Neutrophil (primary cell): Measurements from ENCODE around the gene GGACT.

Experiments used
- H3K27ac ChIP-seq: fragments of 200-600 bp; sonication (generic); 2 replicates; pipeline ENCODE4 v1.5.1; 2016; ENCODE audit warnings: mild to moderate bottlenecking, moderate library complexity
- H3K27me3 ChIP-seq: fragments of 200-600 bp; sonication (generic); 2 replicates; pipeline ENCODE4 v1.6.0; 2016; ENCODE audit warnings: mild to moderate bottlenecking
- H3K36me3 ChIP-seq: fragments of 200-600 bp; sonication (generic); 2 replicates; pipeline ENCODE4 v1.5.1; 2017
- H3K4me1 ChIP-seq, 2 experiments: fragments of 200-600 bp in 1 of 2; sonication (generic) in 1 of 2; 1 replicate in 1 of 2; 2 replicates in 1 of 2; pipeline versions ENCODE4 v1.5.1 to v1.6.1; 2013 to 2016; ENCODE audit warnings: low read depth in 1 of 2, low read length in 1 of 2, mild to moderate bottlenecking in 1 of 2, moderate library complexity in 1 of 2; ENCODE audit not compliant: control insufficient read depth in 1 of 2, insufficient read depth in 1 of 2
- H3K4me3 ChIP-seq, 2 experiments: fragments of 200-600 bp in 1 of 2; sonication (generic) in 1 of 2; 1 replicate in 1 of 2; 2 replicates in 1 of 2; pipeline ENCODE4 v1.5.1; 2013 to 2016; ENCODE audit warnings: low read depth in 1 of 2, low read length in 1 of 2, mild to moderate bottlenecking in 1 of 2, moderate library complexity in 1 of 2
- H3K9me3 ChIP-seq: fragments of 200-600 bp; sonication (generic); 2 replicates; pipeline ENCODE4 v1.5.1; 2016
- CTCF ChIP-seq: fragments of 200-600 bp; sonication (generic); IDR thresholded peaks from 2 replicates; pipeline ENCODE4 v1.5.1; 2016; ENCODE audit warnings: antibody characterized with exemption

The GGACT gene

GRCh38 chr13:100491164-100491842 is 97.3 kb downstream of the GGACT start:
- Histone ChIP-seq H3K36me3 (no peaks in the 10 kb centered on the region), H3K4me1 (peaks cover 61 to 66% of the 10 kb centered on the region in 2 experiments), H3K4me3 (peak overlapping the region; percentile 2 to 27), H3K27me3 (no peaks in the 10 kb centered on the region), H3K9me3 (no peaks in the 10 kb centered on the region), H3K27ac (peak overlapping the region; percentile 86)
- no peak for TF ChIP-seq CTCF

DNA sequence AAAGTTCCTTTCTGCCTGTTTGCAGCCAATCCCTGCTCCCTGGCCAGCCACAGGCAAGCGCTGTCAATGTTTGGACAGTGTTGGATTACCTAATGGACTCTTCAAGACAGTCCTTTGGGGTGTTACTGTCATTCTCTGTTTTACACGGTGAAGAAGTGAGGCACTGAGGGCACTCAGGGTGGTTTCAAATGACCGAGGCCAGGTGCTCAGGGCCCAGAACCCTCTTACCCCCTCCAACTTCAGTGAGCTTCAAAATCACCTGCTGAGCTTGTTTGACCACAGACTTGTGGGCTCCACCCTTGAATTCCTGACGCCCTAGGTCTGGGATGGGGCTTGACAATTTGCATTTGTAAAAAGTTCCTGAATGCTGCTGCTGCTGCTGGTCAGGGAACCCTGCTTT is 97.9 kb downstream of the GGACT start:
- Histone ChIP-seq H3K27me3 (no peaks in the 10 kb centered on the region), H3K36me3 (no peaks in the 10 kb centered on the region), H3K4me3 (peak overlapping the region; percentile 2 to 27), H3K9me3 (no peaks in the 10 kb centered on the region), H3K4me1 (peaks cover 61 to 64% of the 10 kb centered on the region in 2 experiments), H3K27ac (peak overlapping the region; percentile 86)
- TF ChIP-seq CTCF, result no peak

DNA sequence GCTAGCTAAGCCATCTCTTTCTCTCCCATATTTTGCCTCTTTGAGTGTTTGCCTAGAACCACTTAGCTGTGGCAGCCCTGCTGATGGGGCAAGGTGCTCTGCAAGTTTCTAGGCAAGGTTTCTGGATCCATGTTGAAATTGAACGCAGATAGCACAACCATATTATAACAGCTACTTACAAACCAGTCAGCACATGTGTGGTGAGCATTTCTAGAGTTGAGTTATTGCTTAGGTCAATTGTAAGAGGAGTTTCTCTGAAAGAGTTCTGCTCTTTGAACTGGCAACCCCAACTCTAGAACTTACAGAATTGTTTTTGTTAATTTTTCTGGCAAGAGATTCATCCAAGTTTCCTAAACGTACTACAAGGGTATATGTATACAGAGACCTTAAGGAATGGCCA is 103.3 kb downstream of the GGACT start:
- no peaks in the 10 kb centered on the region for H3K27me3 ChIP-seq
- no peaks in the 10 kb centered on the region for H3K36me3 ChIP-seq
- peaks cover 11 to 21% of the 10 kb centered on the region in 2 experiments for H3K4me1 ChIP-seq
- H3K4me3 ChIP-seq, result no peak overlapping the region
- no peak overlapping the region for H3K27ac ChIP-seq
- H3K9me3 ChIP-seq, result no peaks in the 10 kb centered on the region
- TF ChIP-seq CTCF, result no peak

DNA sequence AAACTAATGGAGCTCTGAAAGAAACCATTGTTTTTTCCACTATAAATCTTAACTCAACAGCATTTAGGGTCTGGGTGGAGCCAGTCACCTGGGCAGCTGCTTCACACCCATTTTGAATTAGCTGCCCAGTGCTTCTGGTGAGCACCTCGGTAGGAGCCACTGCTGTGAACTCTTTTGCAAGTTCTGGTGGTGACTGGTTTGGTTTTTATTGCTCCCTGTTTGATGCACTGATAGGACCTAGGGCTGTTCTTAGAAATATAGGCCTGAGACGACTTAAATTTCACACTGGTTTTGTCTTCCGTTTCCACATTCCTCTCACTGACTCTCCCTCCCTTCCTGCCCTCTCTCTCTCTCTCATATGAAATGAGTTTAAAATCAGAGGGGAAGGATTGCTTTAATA is 103.9 kb downstream of the GGACT start:
- TF ChIP-seq CTCF, result no peak
- H3K9me3 ChIP-seq, result no peaks in the 10 kb centered on the region
- H3K36me3 ChIP-seq, result no peaks in the 10 kb centered on the region

DNA sequence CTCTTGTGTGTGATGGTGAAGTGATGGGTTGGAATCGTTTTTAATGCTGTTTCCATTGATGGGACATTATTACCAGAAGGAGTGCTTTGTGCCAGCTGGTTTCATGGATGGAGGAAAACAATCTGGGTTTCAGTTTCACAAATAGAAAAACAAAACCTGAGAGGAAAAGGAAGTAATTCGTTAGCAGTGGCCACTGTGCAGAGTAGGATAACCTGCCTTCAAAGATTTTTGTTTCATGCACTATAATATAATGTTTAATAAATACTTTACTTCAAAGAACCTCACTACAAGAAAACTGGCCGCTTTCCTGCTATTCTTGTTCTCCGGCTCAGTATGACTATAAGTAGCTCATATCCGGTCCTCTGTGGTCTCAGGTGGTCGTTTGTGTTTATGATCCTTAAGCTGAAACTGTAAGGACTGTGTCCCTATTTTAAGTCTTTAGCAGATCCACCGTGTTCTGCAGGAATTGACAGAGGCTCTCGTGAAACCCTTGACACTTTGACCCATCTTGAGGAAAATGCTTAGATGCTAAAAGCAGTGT is 104.7 kb downstream of the GGACT start:
- Histone ChIP-seq H3K27ac (peak overlapping the region; percentile 11), H3K9me3 (no peaks in the 10 kb centered on the region), H3K4me3 (no peak overlapping the region), H3K36me3 (no peaks in the 10 kb centered on the region), H3K4me1 (peaks cover 0 to 9% of the 10 kb centered on the region in 2 experiments), H3K27me3 (no peaks in the 10 kb centered on the region)
- no peak for TF ChIP-seq CTCF

More for the DNA sequence above, 103.9 kb downstream of the GGACT start:
- Histone ChIP-seq H3K27me3 (no peaks in the 10 kb centered on the region), H3K4me1 (peaks cover 6 to 15% of the 10 kb centered on the region in 2 experiments), H3K4me3 (no peak overlapping the region), H3K27ac (no peak overlapping the region)
